Prostate gland (tissue), 2 donors: ENCODE measurements around the gene SLC26A11. TPM values are rescaled to one million over a fixed set of nuclear protein-coding genes. Genes with fewer than 3 reads are reported as not detected.

Source experiments
- DNase-seq: peaks from one replicate; pipeline ENCODE4 v3.0.0-alpha.2; 2019; ENCODE audit warnings: low spot score
- H3K27ac ChIP-seq, 2 donors: fragments of 200-600 bp; sonication (generic); 2 replicates each; pipeline ENCODE4 v1.5.1; 2017 to 2019
- H3K27me3 ChIP-seq: fragments of 200-600 bp; sonication (generic); replicated peaks from 2 replicates; pipeline ENCODE4 v1.5.1; 2019; ENCODE audit not compliant: insufficient read depth
- H3K36me3 ChIP-seq, 2 donors: fragments of 200-600 bp; sonication (generic); 1 replicate in 1 of 2; 2 replicates in 1 of 2; pipeline versions ENCODE4 v1.5.1 to v1.8.1; 2017 to 2019
- H3K4me1 ChIP-seq: fragments of 200-600 bp; sonication (generic); replicated peaks from 2 replicates; pipeline ENCODE4 v1.5.1; 2019
- H3K4me3 ChIP-seq, 2 donors: fragments of 200-600 bp; sonication (generic); 2 replicates each; pipeline ENCODE4 v1.5.1; 2017 to 2019
- H3K9me3 ChIP-seq: fragments of 200-600 bp; sonication (generic); 2 replicates; pipeline ENCODE4 v1.5.1; 2017
- POLR2A ChIP-seq: fragments of 450-650 bp; IDR thresholded peaks from one replicate; pipeline ENCODE4 v1.6.1; 2016; ENCODE audit warnings: antibody characterized with exemption, mild to moderate bottlenecking
- POLR2AphosphoS5 ChIP-seq: sonication (generic); formaldehyde crosslinking; IDR thresholded peaks from one replicate; pipeline ENCODE4 v1.6.1; 2017; ENCODE audit warnings: antibody characterized with exemption
- WGBS: methylation state at CpG from one replicate; pipeline ENCODE4 v1.1.5; 2018; 5-methylcytosine and 5-hydroxymethylcytosine counted together
- intact Hi-C: fragments of 100-400 bp; cut with DNase I; formaldehyde crosslinking; loops from one replicate; pipeline ENCODE4 v1.14.2; 2022
- total RNA-seq, 2 donors: library from RNA; depleted of rRNA; stranded (reverse); fragments of >200 nt; gene quantifications; one replicate each; pipeline ENCODE4 v1.1.0, GENCODE V29; 2016
- TF ChIP-seq, protein P1 (sequence below), 4 experiments: fragments of 200-600 bp in 2 of 4; fragments of 450-650 bp in 2 of 4; sonication (generic) in 2 of 4; IDR thresholded peaks; 1 replicate in 3 of 4; 2 replicates in 1 of 4; pipeline ENCODE4 v1.5.1; 2016 to 2019; ENCODE audit warnings: antibody characterized with exemption in 4 of 4, mild to moderate bottlenecking in 2 of 4, moderate library complexity in 2 of 4

The SLC26A11 gene
- total RNA-seq, 2 donors from 2014 or later, result 16.9 to 32.4 TPM

DNA sequence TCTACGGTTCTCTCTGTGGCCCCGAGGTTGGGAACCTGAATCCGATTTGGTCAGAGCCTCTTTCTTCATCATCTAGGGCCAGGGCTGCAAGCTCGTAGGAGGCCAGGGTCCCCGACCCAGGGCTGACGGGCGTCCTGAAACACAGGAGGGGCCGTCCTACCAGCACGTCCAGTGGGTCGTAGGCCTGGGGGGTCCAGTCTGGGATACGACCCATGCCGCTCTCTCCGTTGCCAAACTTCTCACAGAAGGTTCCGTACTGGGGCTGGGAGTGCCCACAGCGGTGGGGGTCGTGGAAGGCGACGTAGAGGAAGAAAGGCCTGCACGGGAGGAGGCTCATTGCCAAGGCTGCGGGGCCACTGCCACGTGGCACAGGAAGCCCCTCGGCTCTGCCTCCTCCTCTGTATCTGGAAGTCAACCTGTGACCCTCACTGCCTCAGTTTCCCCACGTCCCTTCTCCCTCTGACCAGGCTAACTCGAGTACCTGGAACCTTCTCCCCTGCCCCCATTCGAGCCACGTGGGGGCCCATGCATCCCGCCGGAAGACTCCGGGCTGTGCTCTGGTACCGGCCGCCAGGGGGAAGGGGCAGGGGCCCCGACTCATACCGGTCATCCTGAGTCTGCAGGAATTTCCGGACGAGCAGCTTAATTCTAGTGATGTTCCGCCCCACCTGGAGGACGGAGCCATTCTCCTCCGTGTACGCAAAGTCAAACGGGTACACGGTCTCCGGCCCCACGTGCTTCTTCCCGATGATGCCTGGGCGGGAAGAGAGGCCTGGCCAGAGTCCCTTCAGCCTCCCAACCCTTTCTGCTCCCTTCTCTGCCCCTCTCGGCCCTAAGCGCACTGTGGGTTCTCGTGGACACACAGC lies 6.0 kb upstream of the SLC26A11 start:
- WGBS, result 91% methylated on average over 48 of the region's 48 CpGs
- Histone ChIP-seq H3K27me3 (no peaks in the 10 kb centered on the region), H3K27ac (no peak overlapping the region), H3K9me3 (no peaks in the 10 kb centered on the region), H3K4me1 (no peaks in the 10 kb centered on the region), H3K36me3 (peaks cover 4 to 14% of the 10 kb centered on the region in 2 donors), H3K4me3 (no peak overlapping the region)
- TF ChIP-seq POLR2A, result no peak
- no peak for TF ChIP-seq POLR2AphosphoS5
- TF ChIP-seq, protein P1, sequence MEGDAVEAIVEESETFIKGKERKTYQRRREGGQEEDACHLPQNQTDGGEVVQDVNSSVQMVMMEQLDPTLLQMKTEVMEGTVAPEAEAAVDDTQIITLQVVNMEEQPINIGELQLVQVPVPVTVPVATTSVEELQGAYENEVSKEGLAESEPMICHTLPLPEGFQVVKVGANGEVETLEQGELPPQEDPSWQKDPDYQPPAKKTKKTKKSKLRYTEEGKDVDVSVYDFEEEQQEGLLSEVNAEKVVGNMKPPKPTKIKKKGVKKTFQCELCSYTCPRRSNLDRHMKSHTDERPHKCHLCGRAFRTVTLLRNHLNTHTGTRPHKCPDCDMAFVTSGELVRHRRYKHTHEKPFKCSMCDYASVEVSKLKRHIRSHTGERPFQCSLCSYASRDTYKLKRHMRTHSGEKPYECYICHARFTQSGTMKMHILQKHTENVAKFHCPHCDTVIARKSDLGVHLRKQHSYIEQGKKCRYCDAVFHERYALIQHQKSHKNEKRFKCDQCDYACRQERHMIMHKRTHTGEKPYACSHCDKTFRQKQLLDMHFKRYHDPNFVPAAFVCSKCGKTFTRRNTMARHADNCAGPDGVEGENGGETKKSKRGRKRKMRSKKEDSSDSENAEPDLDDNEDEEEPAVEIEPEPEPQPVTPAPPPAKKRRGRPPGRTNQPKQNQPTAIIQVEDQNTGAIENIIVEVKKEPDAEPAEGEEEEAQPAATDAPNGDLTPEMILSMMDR (IDR thresholded peaks at IDR 0.05), result no peak
- DNase-seq, result no peak
- intact Hi-C loops, result no loop called here

DNA sequence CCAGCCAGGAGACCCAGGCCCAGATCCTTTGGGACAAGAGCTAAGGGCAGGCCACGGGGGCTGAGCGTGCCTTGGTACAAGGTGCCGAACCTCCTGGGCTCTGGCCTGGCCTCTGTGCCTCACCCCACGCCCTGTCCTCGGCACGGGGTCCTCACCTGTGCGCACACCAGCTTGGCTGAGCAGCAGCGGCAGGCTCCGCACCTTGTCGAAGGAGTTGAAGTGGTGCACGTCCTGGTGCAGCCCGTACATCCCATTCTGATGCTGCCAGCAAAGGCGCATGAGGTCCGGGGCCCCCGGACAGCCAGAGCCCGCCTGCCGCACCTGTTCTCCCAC lies 5.4 kb upstream of the SLC26A11 start:
- no peak for DNase-seq
- Histone ChIP-seq H3K36me3 (peaks cover 4 to 13% of the 10 kb centered on the region in 2 donors), H3K27me3 (no peaks in the 10 kb centered on the region), H3K4me3 (no peak overlapping the region), H3K27ac (no peak overlapping the region), H3K4me1 (no peaks in the 10 kb centered on the region), H3K9me3 (no peaks in the 10 kb centered on the region)
- TF ChIP-seq, protein P1 (IDR thresholded peaks at IDR 0.05), result no peak
- TF ChIP-seq POLR2A (no peak), POLR2AphosphoS5 (no peak)
- intact Hi-C loops, result no loop called here
- 86% methylated on average over 15 of the region's 17 CpGs for WGBS

DNA sequence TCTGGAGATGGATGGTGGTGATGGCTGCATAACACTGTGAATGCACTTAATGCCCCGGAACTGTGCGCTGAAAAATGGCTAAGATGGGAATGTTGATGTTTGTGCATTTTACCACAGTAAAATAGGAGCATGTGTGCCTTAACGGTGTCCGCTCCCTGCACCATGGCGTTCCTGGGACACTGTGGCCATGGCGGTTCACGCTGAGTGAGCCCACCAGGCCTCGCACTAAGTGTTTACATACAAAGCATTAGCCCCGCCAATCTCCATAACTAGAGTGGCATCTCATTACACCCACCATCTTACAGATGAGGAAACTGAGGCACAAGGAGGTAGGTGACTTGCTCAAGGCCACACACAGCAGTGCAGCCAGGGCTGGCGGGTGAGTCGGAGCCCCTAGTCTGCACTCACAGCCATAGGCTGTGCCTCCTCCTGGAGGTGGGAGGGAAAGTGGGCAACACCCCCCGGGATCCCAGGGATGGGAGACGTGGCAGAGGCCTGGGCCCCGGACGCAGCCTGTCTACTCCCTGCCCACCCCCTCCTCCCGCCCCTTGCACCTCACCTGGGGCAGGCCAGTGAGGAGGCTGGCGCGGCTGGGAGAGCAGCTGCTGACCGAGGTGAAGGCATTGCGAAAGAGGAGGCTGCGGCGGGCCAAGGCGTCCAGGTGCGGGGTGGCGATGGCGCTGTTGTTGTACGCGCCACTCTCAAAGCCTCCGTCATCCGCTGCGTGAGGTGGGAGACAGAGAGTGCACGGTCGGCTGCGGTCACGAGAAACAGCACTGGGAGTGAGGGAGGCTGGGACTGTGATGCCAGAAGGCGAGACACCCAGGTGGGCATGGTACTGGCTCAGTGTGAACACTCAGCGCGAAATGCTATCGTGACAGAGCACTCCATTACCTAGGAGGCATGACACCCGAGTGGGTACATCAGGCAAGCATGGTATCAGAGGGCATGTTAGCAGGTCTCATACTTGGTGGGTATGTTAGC lies 3.5 kb upstream of the SLC26A11 start:
- Histone ChIP-seq H3K4me3 (no peak overlapping the region), H3K4me1 (peaks cover 4% of the 10 kb centered on the region), H3K27ac (no peak overlapping the region), H3K9me3 (no peaks in the 10 kb centered on the region), H3K36me3 (no peaks in the 10 kb centered on the region), H3K27me3 (no peaks in the 10 kb centered on the region)
- DNase-seq, result no peak
- intact Hi-C loops, result no loop called here
- TF ChIP-seq, protein P1 (IDR thresholded peaks at IDR 0.05), result no peak
- TF ChIP-seq POLR2AphosphoS5 (no peak), POLR2A (no peak)
- 93% methylated on average over 40 of the region's 40 CpGs for WGBS

DNA sequence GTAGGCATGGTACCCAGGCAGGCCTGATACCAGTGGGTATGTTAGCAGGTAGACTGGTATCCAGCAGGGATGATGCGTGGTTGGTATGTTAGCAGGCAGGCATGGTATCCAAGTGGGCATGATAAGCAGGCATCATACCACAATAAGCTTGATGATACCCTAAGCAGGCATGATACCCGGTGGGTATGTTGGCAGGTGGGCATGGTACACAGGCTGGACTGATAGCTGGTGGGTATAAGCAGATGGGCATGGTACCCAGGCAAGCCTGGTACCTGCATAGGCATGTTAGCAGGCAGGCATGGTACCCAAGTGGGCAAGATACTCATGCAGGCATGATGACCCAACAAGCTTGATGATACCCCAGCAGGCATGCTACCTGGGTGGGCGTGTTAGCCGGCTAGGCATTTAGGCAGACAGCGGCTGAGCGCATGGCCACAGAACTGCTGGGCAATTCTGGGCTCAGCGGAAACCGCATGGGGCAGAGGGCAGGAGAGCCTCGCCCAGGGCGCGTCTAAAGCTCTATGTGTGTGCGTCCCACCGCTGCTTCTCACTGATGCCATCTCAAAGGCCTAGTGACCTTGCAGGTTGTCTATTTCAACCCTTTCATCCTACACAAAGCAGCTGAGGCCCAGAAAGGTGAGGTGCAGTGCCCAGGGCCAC lies 2.4 kb upstream of the SLC26A11 start:
- intact Hi-C loops, result no loop called here
- DNase-seq, result no peak
- Histone ChIP-seq H3K9me3 (no peaks in the 10 kb centered on the region), H3K36me3 (no peaks in the 10 kb centered on the region), H3K4me3 (no peak overlapping the region), H3K27ac (no peak overlapping the region), H3K4me1 (peaks cover 4% of the 10 kb centered on the region), H3K27me3 (no peaks in the 10 kb centered on the region)
- TF ChIP-seq, protein P1 (IDR thresholded peaks at IDR 0.05), result no peak
- TF ChIP-seq POLR2AphosphoS5 (no peak), POLR2A (no peak)
- 96% methylated on average over 13 of the region's 13 CpGs for WGBS
